Right hindlimb (tissue), 1 donor: ENCODE data around the gene SETD2.

Source experiments
- DNase-seq: peaks from one replicate; pipeline ENCODE4 v3.0.0-alpha.2; 2018

Gene SETD2

DNA sequence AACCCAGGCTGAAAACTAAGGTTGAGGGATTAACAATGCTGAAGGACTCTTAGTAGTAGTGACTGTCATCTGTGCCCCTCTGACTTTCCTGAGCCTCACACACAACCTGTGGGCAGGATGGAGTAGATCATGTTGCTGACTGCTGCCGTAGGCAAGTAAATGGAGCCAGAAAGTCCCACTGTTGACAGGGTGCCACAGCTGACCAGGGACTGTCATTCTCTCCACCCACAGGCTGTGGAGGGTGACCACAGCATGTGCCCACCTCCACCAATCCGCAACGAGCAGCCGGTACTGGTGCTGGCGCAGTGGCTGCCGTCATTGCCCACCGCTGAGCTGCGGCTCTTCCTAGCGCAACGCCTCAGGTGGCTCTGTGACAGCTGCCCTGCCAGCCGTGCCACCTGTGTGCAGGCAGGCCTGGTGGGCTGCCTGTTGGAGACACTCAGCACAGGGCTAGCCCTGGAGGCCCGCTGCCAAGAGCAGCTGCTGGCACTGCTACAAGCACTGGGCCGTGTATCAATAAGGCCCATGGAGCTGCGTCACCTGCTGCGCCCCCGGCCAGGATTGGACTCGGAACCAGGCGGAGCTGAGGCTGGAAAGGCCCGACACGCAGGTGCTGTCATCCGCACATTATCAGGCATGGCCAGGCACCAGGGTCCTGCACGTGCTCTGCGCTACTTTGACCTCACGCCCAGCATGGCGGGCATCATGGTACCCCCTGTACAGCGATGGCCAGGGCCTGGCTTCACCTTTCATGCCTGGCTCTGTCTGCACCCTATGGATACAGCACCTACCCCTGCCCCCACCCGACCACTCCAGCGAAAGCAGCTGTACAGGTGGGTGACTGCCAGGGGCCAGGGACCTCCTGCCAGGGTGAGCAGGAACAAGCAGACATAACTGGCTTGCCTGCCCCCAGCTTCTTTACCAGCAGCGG lies 168.8 kb downstream of the SETD2 start:
- DNase-seq: no peak

GRCh38 chr3:46993986-46994385 lies 169.9 kb downstream of the SETD2 start:
- DNase-seq: no peak

- DNase-seq: no peak
Measured at GRCh38 chr3:46993292-46993691, 170.6 kb downstream of the SETD2 start.

GRCh38 chr3:46992231-46992630 lies 171.7 kb downstream of the SETD2 start:
- no peak for DNase-seq

DNA sequence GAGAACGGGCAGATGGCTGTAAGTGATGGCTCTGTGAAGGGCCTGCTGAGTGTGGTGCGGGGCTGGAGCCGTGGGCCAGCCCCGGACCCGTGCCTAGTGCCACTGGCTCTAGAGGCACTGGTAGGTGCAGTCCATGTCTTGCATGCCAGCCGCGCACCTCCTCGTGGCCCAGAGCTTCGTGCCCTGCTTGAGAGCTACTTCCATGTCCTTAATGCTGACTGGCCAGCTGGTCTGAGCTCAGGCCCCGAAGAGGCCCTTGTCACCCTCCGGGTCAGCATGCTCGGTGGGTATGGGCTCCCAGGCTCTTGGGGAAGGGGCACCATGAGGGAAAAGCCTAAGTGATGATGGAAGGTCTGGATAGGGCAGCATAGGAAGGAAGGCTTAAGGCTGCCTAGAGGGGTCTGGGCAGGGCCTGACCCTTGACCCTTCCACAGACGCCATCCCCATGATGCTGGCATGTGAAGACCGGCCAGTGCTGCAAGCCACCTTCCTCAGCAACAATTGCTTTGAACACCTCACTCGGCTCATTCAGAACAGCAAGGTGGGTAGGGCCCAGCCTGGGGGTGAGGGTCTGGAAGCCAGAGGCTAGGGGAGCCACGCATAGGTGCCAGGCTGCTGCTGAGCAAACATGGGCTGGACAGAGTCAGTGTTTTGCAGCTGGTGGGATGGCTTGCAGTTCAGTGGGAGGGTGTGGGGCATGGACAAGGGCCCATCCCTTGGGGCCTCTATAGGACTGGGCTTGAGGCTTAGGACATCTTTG lies 172.3 kb downstream of the SETD2 start:
- no peak for DNase-seq

- DNase-seq: no peak
Measured at GRCh38 chr3:46990573-46991374, 173.1 kb downstream of the SETD2 start.

DNA sequence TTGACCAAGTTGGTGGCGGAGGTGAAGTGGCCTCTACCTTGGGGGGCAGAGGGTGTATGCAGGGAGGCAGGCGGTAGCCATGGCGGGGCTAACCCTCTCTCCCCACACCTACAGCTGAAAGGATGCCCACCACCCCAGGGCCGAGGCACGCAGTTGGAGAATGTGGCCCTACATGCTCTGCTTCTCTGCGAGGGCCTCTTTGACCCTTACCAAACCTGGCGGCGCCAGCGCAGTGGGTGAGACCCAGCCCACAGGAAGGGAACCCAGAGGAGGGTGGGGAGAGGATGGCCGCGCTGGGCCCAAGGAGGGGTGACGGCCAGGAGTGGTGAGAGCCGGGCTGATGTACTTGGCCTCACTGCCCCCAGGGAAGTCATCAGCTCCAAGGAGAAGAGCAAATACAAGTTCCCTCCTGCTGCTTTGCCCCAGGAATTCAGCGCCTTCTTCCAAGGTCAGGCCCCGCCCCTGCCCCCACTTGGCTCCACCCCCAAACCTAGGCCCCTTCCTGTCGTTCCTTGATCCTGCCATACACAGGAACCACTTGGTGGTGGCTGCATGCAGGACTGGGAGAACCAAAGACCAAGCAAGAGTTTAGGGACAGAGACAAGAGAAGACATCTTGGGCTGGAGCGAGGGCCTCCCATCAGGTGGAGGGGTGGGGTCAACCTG lies 174.6 kb downstream of the SETD2 start:
- DNase-seq: no peak

- no peak for DNase-seq
Measured at GRCh38 chr3:46988616-46989015, 175.3 kb downstream of the SETD2 start.

- no peak for DNase-seq
Measured at GRCh38 chr3:46987743-46988401, 176.0 kb downstream of the SETD2 start.

DNA sequence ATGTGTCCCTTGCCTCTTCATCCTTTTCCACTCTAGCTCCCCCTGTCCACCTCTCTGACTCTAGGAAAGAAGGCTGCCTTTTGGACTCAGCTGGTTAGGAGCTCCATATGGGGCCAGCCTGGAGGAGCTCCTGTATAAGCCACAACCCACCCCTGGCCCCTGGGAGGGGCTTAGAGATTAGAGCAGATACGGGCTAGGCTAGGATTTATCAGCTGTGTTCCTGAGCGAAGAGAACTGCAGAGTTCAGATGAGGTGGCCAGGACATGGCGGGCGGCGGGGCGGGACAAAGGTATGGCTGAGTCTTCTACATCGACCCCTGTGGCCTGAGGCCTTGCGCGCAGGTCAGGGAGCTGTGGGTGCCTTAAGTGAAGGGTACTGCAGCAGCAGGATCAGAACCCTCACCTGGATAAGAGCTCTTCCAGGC lies 176.6 kb downstream of the SETD2 start:
- DNase-seq: no peak

DNA sequence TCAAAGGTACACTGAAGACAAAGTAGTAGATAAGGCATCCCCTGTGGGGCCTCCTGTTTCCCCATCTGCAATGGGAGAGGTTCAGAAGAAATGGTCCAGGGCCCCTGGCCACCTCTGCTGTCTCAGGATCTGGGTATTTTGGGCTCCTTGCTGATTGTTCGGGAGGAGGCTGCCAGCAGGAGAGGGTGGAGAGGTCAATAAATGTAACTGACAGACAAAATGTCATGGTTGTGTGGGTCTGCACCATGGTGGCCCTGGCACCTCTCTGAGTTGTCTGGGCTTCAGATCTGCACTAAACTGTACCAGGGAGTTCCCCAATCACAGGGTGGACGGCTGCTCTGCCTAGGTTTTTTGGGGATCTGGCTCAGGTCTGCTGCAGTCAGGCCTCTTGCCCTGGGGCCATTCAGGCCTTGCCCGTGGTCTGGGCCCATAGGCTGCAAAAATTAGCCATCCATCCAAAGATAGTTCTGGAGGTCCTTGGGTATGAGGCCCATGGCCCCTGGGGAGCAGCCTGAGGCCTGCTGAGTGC lies 177.1 kb downstream of the SETD2 start:
- no peak for DNase-seq

- no peak for DNase-seq
Measured at GRCh38 chr3:46986055-46986730, 177.7 kb downstream of the SETD2 start.

GRCh38 chr3:46985588-46985987 lies 178.3 kb downstream of the SETD2 start:
- no peak for DNase-seq

GRCh38 chr3:46984591-46985459 lies 179.1 kb downstream of the SETD2 start:
- no peak for DNase-seq

- DNase-seq: no peak
Measured at GRCh38 chr3:46982546-46982945, 181.4 kb downstream of the SETD2 start.

GRCh38 chr3:46981932-46982471 lies 181.9 kb downstream of the SETD2 start:
- DNase-seq: no peak

GRCh38 chr3:46979958-46980497 lies 183.9 kb downstream of the SETD2 start:
- no peak for DNase-seq

DNA sequence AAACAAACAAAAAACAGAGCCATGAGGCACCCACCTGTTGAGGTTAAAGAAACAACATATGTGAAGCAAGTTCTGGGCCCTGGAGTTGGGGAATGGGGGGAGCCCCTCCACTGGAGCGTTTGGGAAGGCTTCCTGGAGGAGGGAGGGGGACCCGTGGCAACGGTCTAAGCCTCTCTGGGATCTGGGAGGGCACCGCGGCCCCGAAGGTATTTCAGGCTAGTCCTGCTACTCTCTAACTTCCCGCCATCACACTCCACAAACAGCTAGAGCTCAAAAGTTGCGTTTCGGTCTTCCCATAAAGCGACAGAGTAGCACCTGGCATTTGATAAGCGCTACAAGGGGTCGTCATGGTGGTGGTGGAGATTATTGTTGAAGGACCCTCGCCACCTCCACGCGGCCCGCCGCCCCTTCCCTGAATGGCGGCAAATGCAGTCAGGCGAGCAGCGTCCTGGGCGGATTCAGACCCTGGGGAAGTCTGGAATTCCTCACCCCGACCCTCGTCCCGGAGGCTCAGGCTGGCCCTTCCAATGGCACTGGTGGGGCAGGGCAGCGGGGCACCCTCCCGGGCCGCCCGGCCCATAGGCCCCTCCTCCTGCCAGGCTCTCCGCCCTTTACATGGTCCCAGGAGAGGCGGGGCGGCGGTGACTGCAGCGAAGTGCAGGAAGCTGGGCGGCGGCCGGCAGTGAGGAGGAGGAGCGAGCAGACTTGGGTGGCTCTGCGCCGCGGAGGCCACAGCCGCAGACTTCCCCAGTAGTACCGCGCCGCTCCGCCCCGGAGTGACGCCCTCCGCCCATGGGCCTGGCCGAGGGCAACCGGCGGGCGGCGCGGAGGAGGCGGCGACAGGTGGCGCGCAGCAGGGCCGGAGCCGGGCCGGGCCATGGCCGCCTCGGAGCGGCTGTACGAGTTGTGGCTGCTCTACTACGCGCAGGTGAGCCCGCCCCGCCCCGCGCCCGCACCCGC lies 184.6 kb downstream of the SETD2 start, which contains the start of gene NBEAL2:
NBEAL2 (plus strand) TSS at position 682 of the 960 bp plus-strand sequence; CDS start at position 878, 196 bp downstream.
- DNase-seq: peak; percentile 92
